ENCODE results near the gene PIM1. TPM values are rescaled to one million over a fixed set of nuclear protein-coding genes. Genes with fewer than 3 reads are reported as not detected.
A peak's percentile ranks its signal among the peaks of the same experiment; 100 is the strongest.

PIM1 gene
- total and polyA plus RNA-seq, 9 of the 15 experiments (the other 6 are each of a cell fraction or from before 2014, with no cell fraction given): 19.0 to 789 (median 212) TPM

GRCh38 chr6:37171201-37171969 is 1.4 kb downstream of the PIM1 start (continued):
- TF ChIP-seq, protein P1, sequence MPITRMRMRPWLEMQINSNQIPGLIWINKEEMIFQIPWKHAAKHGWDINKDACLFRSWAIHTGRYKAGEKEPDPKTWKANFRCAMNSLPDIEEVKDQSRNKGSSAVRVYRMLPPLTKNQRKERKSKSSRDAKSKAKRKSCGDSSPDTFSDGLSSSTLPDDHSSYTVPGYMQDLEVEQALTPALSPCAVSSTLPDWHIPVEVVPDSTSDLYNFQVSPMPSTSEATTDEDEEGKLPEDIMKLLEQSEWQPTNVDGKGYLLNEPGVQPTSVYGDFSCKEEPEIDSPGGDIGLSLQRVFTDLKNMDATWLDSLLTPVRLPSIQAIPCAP (CRISPR knock-in tag; IDR thresholded peaks at IDR 0.05; ENCODE audit: borderline replicate concordance): no peak; the same call in 1 of the 2 replicates
- TF ChIP-seq THAP12 (CRISPR knock-in tag; IDR thresholded peaks at IDR 0.05): no peak
- no peak for TF ChIP-seq SRSF9 (IDR thresholded peaks at IDR 0.05; ENCODE audit: borderline replicate concordance, low read depth, low read length)
- peak; percentile 47; the same call in 1 of the 2 replicates for TF ChIP-seq ZBED1 (IDR thresholded peaks at IDR 0.05)
- TF ChIP-seq ZNF41 (CRISPR knock-in tag; conservative IDR thresholded peaks at IDR 0.05): 0 out of 2 replicates have a peak, but pooled peaks have one; percentile 33
- TF ChIP-seq TBL1XR1 (IDR thresholded peaks at IDR 0.05; ENCODE audit: low read length in 2 of 2): peak in 1 of 2 experiments; percentile 1; a peak in 1 of 4 replicates
- TF ChIP-seq FOS (IDR thresholded peaks at IDR 0.05; ENCODE audit: extremely low read depth, insufficient read length): no peak
- TF ChIP-seq CREBBP (IDR thresholded peaks at IDR 0.05; ENCODE audit: low read depth, low read length): no peak
- no peak for TF ChIP-seq MAFF (IDR thresholded peaks at IDR 0.05; ENCODE audit: low read length)
- no peak for TF ChIP-seq ILF3 (IDR thresholded peaks at IDR 0.05; ENCODE audit: borderline replicate concordance)
- TF ChIP-seq CREB5 (CRISPR knock-in tag; IDR thresholded peaks at IDR 0.05): peak; percentile 31; the same call in 1 of the 2 replicates
- TF ChIP-seq U2AF2 (optimal IDR thresholded peaks at IDR 0.05; ENCODE audit: low read depth, low read length): no peak
- TF ChIP-seq TARDBP (IDR thresholded peaks at IDR 0.05): no peak
- no peak for TF ChIP-seq ZZZ3 (IDR thresholded peaks at IDR 0.05)
- TF ChIP-seq NR1H2 (CRISPR knock-in tag; IDR thresholded peaks at IDR 0.05): 0 out of 2 replicates have a peak, but pooled peaks have one; percentile 59
- TF ChIP-seq RCOR1 (IDR thresholded peaks at IDR 0.05; ENCODE audit: borderline replicate concordance in 1 of 2, low read depth in 2 of 2, low read length in 2 of 2): no peak
- peak; percentile 57; the same call in 1 of the 2 replicates for TF ChIP-seq ZNF561 (CRISPR knock-in tag; conservative IDR thresholded peaks at IDR 0.05)
- TF ChIP-seq NFRKB (IDR thresholded peaks at IDR 0.05; ENCODE audit: low read depth): 0 out of 2 replicates have a peak, but pooled peaks have one; percentile 23
- TF ChIP-seq TAF1 (IDR thresholded peaks at IDR 0.05; ENCODE audit: control insufficient read depth, extremely low read depth, insufficient read depth, low read length, severe bottlenecking): peak; percentile 38
- TF ChIP-seq GATAD2A (IDR thresholded peaks at IDR 0.05): 0 out of 2 replicates have a peak, but pooled peaks have one; percentile 4
- TF ChIP-seq PPARD (CRISPR knock-in tag; IDR thresholded peaks at IDR 0.05): no peak
- TF ChIP-seq POLR2G (IDR thresholded peaks at IDR 0.05; ENCODE audit: low read depth, low read length): peak; percentile 62
- no peak for TF ChIP-seq FOXJ2 (tag; IDR thresholded peaks at IDR 0.05)
- TF ChIP-seq GATA2 (CRISPR knock-in tag; IDR thresholded peaks at IDR 0.05): peak; percentile 41; the same call in 1 of the 2 replicates
- TF ChIP-seq BRF1 (IDR thresholded peaks at IDR 0.05; ENCODE audit: borderline replicate concordance, extremely low read depth, insufficient read length): no peak
